Upper lobe of left lung (tissue), 4 donors: Measurements from ENCODE around the gene RPL3.

Source experiments
- EP300 ChIP-seq, 4 donors: sonication (generic); formaldehyde crosslinking; IDR thresholded peaks; one replicate each; pipeline ENCODE4 v1.5.1; 2017; ENCODE audit warnings: antibody characterized with exemption in 4 of 4, control low read depth in 2 of 4
- POLR2A ChIP-seq, 4 donors: fragments of 450-650 bp; IDR thresholded peaks; one replicate each; pipeline ENCODE4 v1.5.1; 2016 to 2017; ENCODE audit warnings: antibody characterized with exemption in 4 of 4, mild to moderate bottlenecking in 2 of 4
- POLR2AphosphoS5 ChIP-seq, 2 donors: sonication (generic); formaldehyde crosslinking; IDR thresholded peaks; one replicate each; pipeline ENCODE4 v1.5.1; 2017; ENCODE audit warnings: antibody characterized with exemption in 2 of 2
- TF ChIP-seq, protein P1 (sequence below), 6 experiments: fragments of 450-650 bp in 4 of 6; fragments of 200-600 bp in 2 of 6; sonication (generic) in 2 of 6; IDR thresholded peaks; one replicate each; pipeline ENCODE4 v1.5.1; 2016 to 2019; ENCODE audit warnings: antibody characterized with exemption in 6 of 6

DNA sequence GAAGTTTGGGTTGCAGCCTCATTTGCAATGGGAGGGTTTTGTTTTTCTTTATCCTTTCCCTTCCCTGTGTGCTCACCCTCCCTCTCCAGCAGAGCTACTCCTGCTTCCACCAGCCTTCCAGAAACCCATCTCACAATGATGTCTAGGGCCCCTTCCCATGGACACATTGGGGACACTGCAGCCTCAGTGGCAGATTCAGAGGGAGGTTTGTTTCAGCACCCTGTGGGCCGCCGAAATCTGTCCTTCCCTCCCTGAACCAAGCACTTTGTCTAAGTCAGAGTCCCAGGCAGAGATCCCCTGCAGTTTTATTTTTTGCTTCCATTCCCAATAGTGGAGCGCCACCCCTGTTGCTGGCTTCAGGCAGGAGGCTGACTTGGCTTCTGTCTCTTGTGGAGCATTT lies 21.8 kb upstream of the RPL3 start:
- TF ChIP-seq, protein P1, sequence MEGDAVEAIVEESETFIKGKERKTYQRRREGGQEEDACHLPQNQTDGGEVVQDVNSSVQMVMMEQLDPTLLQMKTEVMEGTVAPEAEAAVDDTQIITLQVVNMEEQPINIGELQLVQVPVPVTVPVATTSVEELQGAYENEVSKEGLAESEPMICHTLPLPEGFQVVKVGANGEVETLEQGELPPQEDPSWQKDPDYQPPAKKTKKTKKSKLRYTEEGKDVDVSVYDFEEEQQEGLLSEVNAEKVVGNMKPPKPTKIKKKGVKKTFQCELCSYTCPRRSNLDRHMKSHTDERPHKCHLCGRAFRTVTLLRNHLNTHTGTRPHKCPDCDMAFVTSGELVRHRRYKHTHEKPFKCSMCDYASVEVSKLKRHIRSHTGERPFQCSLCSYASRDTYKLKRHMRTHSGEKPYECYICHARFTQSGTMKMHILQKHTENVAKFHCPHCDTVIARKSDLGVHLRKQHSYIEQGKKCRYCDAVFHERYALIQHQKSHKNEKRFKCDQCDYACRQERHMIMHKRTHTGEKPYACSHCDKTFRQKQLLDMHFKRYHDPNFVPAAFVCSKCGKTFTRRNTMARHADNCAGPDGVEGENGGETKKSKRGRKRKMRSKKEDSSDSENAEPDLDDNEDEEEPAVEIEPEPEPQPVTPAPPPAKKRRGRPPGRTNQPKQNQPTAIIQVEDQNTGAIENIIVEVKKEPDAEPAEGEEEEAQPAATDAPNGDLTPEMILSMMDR (IDR thresholded peaks at IDR 0.05), result no peak
- TF ChIP-seq POLR2A (IDR thresholded peaks at IDR 0.05), result no peak
- no peak for TF ChIP-seq EP300 (IDR thresholded peaks at IDR 0.05)
- no peak for TF ChIP-seq POLR2AphosphoS5 (IDR thresholded peaks at IDR 0.05)
